Measurements from ENCODE around the gene LRIG1. TPM values are rescaled to one million over a fixed set of nuclear protein-coding genes. Genes with fewer than 3 reads are reported as not detected.

LRIG1 gene
- total RNA-seq, 1 experiment from 2014 or later: 2.2 TPM

DNA sequence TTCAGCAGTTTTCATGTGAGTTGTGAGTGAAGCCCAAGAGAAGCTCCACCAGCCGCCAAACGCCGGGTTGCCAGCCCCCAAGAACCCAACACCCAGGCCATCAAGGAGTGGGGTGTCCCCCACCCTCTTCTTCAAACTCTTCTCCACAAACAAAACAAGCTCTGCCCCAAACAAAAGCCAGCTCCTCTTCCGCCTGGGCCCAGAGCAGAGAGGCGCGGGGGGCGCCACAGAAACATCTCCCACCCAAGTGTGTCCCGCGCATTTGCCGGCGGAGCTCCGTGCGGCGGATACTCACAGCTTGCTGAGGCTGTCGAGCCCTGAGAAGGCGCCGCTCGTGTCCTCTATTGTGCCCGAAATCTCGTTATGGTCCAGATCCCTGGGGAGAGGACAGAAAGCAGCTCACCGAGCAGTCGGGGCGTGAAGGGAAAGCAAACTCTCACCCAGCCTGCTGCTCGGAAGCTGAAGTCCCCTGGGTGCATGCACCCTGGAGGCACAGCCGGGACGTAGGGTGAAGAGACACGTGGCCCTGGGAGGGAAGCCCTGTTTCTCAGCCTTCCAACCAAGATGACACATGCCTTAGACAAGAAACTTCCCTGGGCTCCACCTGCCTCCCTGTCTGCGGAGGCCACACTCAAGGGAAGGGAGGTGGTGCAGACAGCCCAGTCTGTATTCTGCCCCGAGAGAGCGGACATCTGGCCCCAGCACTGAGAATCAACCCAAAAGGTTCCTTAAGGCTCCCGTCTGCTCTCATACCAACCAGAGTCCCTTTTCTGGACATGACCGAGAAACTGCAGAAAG, 95.7 kb downstream of the LRIG1 start:
- no peaks in the 10 kb centered on the region for H3K9me2 ChIP-seq (replicated peaks; ENCODE audit: low read length)
- no peak overlapping the region for H3K9ac ChIP-seq (ENCODE audit: low read length)

DNA sequence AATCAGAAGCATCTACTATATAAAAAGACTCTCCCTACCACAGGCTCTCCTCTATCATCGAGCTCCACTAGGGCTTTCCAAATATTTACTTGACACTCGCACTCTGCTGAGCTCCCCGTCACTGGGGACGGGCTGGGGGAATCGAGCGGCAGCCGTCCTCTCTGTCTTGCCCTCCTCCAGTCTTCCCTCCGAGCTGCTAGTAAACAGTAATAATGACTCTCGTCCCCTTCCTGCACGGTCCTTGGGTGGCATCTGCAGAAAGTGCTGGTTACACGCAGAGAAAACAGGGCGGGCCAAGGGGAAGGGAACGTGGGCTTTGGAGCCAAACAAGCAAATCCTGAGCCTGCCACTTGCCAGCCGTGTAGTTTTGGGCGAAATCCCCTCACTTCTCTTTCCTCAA, 96.6 kb downstream of the LRIG1 start:
- Histone ChIP-seq H3K27ac (ENCODE audit: low read length) (no peak overlapping the region), H3K79me2 (ENCODE audit: low read length) (no peaks in the 10 kb centered on the region), H3K36me3 (ENCODE audit: low read depth, low read length) (no peaks in the 10 kb centered on the region), H3K4me2 (ENCODE audit: low read length) (no peak overlapping the region), H3K9ac (ENCODE audit: low read length) (no peak overlapping the region), H4K20me1 (ENCODE audit: low read length) (no peaks in the 10 kb centered on the region), H3F3A (ENCODE audit: low read length, unreplicated experiment) (no peaks in the 10 kb centered on the region), H3K4me1 (ENCODE audit: insufficient read depth, low read length) (no peaks in the 10 kb centered on the region), H3K4me3 (ENCODE audit: low read length) (no peak overlapping the region), H2AFZ (ENCODE audit: low read length) (no peak overlapping the region), H3K27me3 (ENCODE audit: low read length) (no peaks in the 10 kb centered on the region), H3K9me2 (replicated peaks; ENCODE audit: low read length) (no peaks in the 10 kb centered on the region), H3K9me3 (ENCODE audit: low read length) (no peaks in the 10 kb centered on the region)
- ATAC-seq (no peak), DNase-seq (no peak)
- intact Hi-C loops (cut with micrococcal nuclease): no loop called here
- CTCF ChIA-PET: no interaction called here
- TF ChIP-seq, protein P1, sequence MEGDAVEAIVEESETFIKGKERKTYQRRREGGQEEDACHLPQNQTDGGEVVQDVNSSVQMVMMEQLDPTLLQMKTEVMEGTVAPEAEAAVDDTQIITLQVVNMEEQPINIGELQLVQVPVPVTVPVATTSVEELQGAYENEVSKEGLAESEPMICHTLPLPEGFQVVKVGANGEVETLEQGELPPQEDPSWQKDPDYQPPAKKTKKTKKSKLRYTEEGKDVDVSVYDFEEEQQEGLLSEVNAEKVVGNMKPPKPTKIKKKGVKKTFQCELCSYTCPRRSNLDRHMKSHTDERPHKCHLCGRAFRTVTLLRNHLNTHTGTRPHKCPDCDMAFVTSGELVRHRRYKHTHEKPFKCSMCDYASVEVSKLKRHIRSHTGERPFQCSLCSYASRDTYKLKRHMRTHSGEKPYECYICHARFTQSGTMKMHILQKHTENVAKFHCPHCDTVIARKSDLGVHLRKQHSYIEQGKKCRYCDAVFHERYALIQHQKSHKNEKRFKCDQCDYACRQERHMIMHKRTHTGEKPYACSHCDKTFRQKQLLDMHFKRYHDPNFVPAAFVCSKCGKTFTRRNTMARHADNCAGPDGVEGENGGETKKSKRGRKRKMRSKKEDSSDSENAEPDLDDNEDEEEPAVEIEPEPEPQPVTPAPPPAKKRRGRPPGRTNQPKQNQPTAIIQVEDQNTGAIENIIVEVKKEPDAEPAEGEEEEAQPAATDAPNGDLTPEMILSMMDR (conservative IDR thresholded peaks at IDR 0.05; ENCODE audit: low read depth, low read length): no peak
- TF ChIP-seq EZH2 (IDR thresholded peaks at IDR 0.05; ENCODE audit: low read length, unreplicated experiment) (no peak), EZH2phosphoT487 (IDR thresholded peaks at IDR 0.05; ENCODE audit: borderline replicate concordance, low read length) (no peak)
- POLR2A ChIA-PET (ENCODE audit: unreplicated experiment): no interaction called here
- no TSS peak for BruUV-seq (replicated peaks)

More for the DNA sequence above, 95.7 kb downstream of the LRIG1 start:
- no peaks in the 10 kb centered on the region for H3K4me1 ChIP-seq (ENCODE audit: insufficient read depth, low read length)
- H3K4me2 ChIP-seq (ENCODE audit: low read length): no peak overlapping the region
- H4K20me1 ChIP-seq (ENCODE audit: low read length): no peaks in the 10 kb centered on the region
- no peaks in the 10 kb centered on the region for H3K79me2 ChIP-seq (ENCODE audit: low read length)
- H3K4me3 ChIP-seq (ENCODE audit: low read length): no peak overlapping the region
- BruUV-seq (replicated peaks): no TSS peak
- no peak overlapping the region for H2AFZ ChIP-seq (ENCODE audit: low read length)
- no peak overlapping the region for H3K27ac ChIP-seq (ENCODE audit: low read length)
- H3F3A ChIP-seq (ENCODE audit: low read length, unreplicated experiment): no peaks in the 10 kb centered on the region
- TF ChIP-seq EZH2 (IDR thresholded peaks at IDR 0.05; ENCODE audit: low read length, unreplicated experiment) (no peak), EZH2phosphoT487 (IDR thresholded peaks at IDR 0.05; ENCODE audit: borderline replicate concordance, low read length) (no peak)
- TF ChIP-seq, protein P1 (conservative IDR thresholded peaks at IDR 0.05; ENCODE audit: low read depth, low read length): no peak
- no peaks in the 10 kb centered on the region for H3K27me3 ChIP-seq (ENCODE audit: low read length)
- H3K36me3 ChIP-seq (ENCODE audit: low read depth, low read length): no peaks in the 10 kb centered on the region
- POLR2A ChIA-PET (ENCODE audit: unreplicated experiment): no interaction called here
- intact Hi-C loops (cut with micrococcal nuclease): no loop called here
- DNase-seq (no peak), ATAC-seq (no peak)
- no peaks in the 10 kb centered on the region for H3K9me3 ChIP-seq (ENCODE audit: low read length)
- CTCF ChIA-PET: no interaction called here

DNA sequence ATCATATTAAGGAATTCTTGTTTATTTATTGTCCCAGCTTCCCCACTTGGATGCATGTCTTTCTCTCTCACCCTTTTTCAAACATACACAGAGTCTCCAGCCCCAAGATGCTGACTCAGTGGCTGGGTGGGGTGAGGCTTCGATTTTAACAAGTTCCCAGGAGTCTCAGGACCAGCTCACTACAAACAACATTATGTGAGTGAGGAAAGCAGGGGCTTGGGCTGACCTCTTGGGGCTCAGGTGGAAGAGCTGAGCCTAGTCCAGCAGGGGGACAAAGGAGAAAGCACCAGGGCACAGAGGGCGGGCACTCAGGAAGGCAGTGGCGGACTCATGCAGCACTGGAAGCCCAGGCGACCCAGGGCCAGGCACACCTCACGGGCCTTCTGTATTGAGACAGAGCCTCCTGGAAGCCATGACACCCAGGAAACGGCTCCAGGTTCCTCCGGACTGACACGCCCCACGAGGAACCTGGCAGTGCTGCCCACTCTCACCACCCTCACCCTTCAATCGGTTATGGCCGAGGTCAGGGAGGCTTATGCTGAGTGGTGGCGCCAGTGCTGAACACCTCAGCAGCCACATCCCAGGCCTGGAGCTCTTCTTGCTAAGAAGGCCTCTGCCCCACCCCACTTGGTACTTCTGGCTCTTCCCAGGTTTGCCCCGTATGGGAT, 97.4 kb downstream of the LRIG1 start:
- H3K4me3 ChIP-seq (ENCODE audit: low read length): no peak overlapping the region
- no peaks in the 10 kb centered on the region for H3K9me2 ChIP-seq (replicated peaks; ENCODE audit: low read length)
- H3K27ac ChIP-seq (ENCODE audit: low read length): no peak overlapping the region
- ATAC-seq (no peak), DNase-seq (no peak)
- H4K20me1 ChIP-seq (ENCODE audit: low read length): no peaks in the 10 kb centered on the region
- no peaks in the 10 kb centered on the region for H3K9me3 ChIP-seq (ENCODE audit: low read length)
- no peak overlapping the region for H3K4me2 ChIP-seq (ENCODE audit: low read length)
- no peak for TF ChIP-seq EZH2phosphoT487 (IDR thresholded peaks at IDR 0.05; ENCODE audit: borderline replicate concordance, low read length)
- no peak for TF ChIP-seq EZH2 (IDR thresholded peaks at IDR 0.05; ENCODE audit: low read length, unreplicated experiment)
- TF ChIP-seq, protein P1 (conservative IDR thresholded peaks at IDR 0.05; ENCODE audit: low read depth, low read length): no peak
- intact Hi-C loops (cut with micrococcal nuclease): no loop called here
- no peaks in the 10 kb centered on the region for H3F3A ChIP-seq (ENCODE audit: low read length, unreplicated experiment)
- POLR2A ChIA-PET (ENCODE audit: unreplicated experiment): interaction anchor here (0.6 kb wide), 1 partner anchor 419 kb away, joined by 27 read pairs; no protein-coding TSS in a partner anchor
- no peaks in the 10 kb centered on the region for H3K27me3 ChIP-seq (ENCODE audit: low read length)
- H3K79me2 ChIP-seq (ENCODE audit: low read length): no peaks in the 10 kb centered on the region
- H3K4me1 ChIP-seq (ENCODE audit: insufficient read depth, low read length): no peaks in the 10 kb centered on the region
- CTCF ChIA-PET: no interaction called here
- no peaks in the 10 kb centered on the region for H3K36me3 ChIP-seq (ENCODE audit: low read depth, low read length)
- H3K9ac ChIP-seq (ENCODE audit: low read length): no peak overlapping the region
- no TSS peak for BruUV-seq (replicated peaks)
- H2AFZ ChIP-seq (ENCODE audit: low read length): no peak overlapping the region

All from PC-3 (cell line).